HS-27A (cell line): ENCODE results near the gene SUPV3L1.
"Not testable (repeated sequence)": the region's sequence is repeated elsewhere in the genome, so short reads cannot be mapped to it uniquely, and the experiment has no call there.

Experiments
- DNase-seq: peaks from one replicate; pipeline ENCODE4 v3.0.0-alpha.2; 2012; ENCODE audit warnings: low read depth, missing footprints

SUPV3L1 gene

GRCh38 chr10:69179743-69180524, at the start of gene SUPV3L1:
TSS of gene SUPV3L1 (plus strand) at chr10:69180234. CDS start at chr10:69180292, 58 bp downstream.
- DNase-seq: peak; percentile 79

- no peak for DNase-seq
These were observed 49.8 kb upstream of the SUPV3L1 start for GRCh38 chr10:69130251-69130650.

GRCh38 chr10:69139961-69140360, 40.1 kb upstream of the SUPV3L1 start:
- DNase-seq: no peak

- DNase-seq: no peak
These were observed 38.7 kb upstream of the SUPV3L1 start for GRCh38 chr10:69141304-69141703.

- not testable (repeated sequence) for DNase-seq
These were observed 38.0 kb upstream of the SUPV3L1 start for GRCh38 chr10:69142074-69142473.

GRCh38 chr10:69142983-69143382, 37.1 kb upstream of the SUPV3L1 start:
- DNase-seq: no peak

GRCh38 chr10:69145329-69145728, 34.7 kb upstream of the SUPV3L1 start:
- DNase-seq: no peak

- no peak for DNase-seq
These were observed 34.2 kb upstream of the SUPV3L1 start for GRCh38 chr10:69145864-69146263.

GRCh38 chr10:69146759-69147158, 33.3 kb upstream of the SUPV3L1 start:
- DNase-seq: no peak

GRCh38 chr10:69151984-69152383, 28.1 kb upstream of the SUPV3L1 start:
- DNase-seq: no peak

GRCh38 chr10:69153227-69153626, 26.8 kb upstream of the SUPV3L1 start:
- no peak for DNase-seq

GRCh38 chr10:69160809-69161241, 19.2 kb upstream of the SUPV3L1 start:
- DNase-seq: peak; percentile 2

- no peak for DNase-seq
These were observed 11.5 kb upstream of the SUPV3L1 start for GRCh38 chr10:69168493-69168892.

- DNase-seq: no peak
These were observed 7.6 kb upstream of the SUPV3L1 start for GRCh38 chr10:69172241-69172982.

GRCh38 chr10:69175326-69175725, 4.7 kb upstream of the SUPV3L1 start:
- DNase-seq: not testable (repeated sequence)

- no peak for DNase-seq
These were observed 3.2 kb upstream of the SUPV3L1 start for GRCh38 chr10:69176823-69177222.

GRCh38 chr10:69179089-69179742, 818 bp upstream of the SUPV3L1 start:
- no peak for DNase-seq

GRCh38 chr10:69180525-69181204, 631 bp downstream of the SUPV3L1 start:
- no peak for DNase-seq

GRCh38 chr10:69181433-69181832, 1.4 kb downstream of the SUPV3L1 start:
- no peak for DNase-seq

GRCh38 chr10:69182005-69182404, 2.0 kb downstream of the SUPV3L1 start:
- DNase-seq: no peak

- no peak for DNase-seq
These were observed 6.5 kb downstream of the SUPV3L1 start for GRCh38 chr10:69186524-69186923.

GRCh38 chr10:69201045-69201444, 21.0 kb downstream of the SUPV3L1 start:
- no peak for DNase-seq
